ENCODE results near the gene CHRNA9.

The CHRNA9 gene

GRCh38 chr4:40377512-40378365 is 42.6 kb downstream of the CHRNA9 start:
- H3K4me2 ChIP-seq (ENCODE audit: low read depth, low read length): no peak overlapping the region
- H3K36me3 ChIP-seq (replicated peaks; ENCODE audit: insufficient read depth, low read length): no peaks in the 10 kb centered on the region
- no peaks in the 10 kb centered on the region for H4K20me1 ChIP-seq (ENCODE audit: insufficient read depth, low read length)
- H3K9ac ChIP-seq (ENCODE audit: low read length): no peak overlapping the region
- no peaks in the 10 kb centered on the region for H3K9me2 ChIP-seq (replicated peaks; ENCODE audit: insufficient read depth, low read length)
- no peak overlapping the region for H2AFZ ChIP-seq (ENCODE audit: low read length)
- no peak overlapping the region for H3K4me3 ChIP-seq (ENCODE audit: low read length)
- no peak for TF ChIP-seq EZH2 (optimal IDR thresholded peaks at IDR 0.05; ENCODE audit: low read depth, low read length)
- no peak for TF ChIP-seq CTCF (IDR thresholded peaks at IDR 0.05; ENCODE audit: low read length)
- TF ChIP-seq EZH2phosphoT487 (IDR thresholded peaks at IDR 0.05; ENCODE audit: low read length): no peak
- no peaks in the 10 kb centered on the region for H3K27me3 ChIP-seq (replicated peaks; ENCODE audit: insufficient read depth, low read length)
- no peaks in the 10 kb centered on the region for H3K4me1 ChIP-seq (ENCODE audit: low read length)
- DNase-seq: no peak
- no peak overlapping the region for H3K27ac ChIP-seq (ENCODE audit: low read length)
- no peaks in the 10 kb centered on the region for H3F3A ChIP-seq (ENCODE audit: insufficient read depth, low read length)
- H3K79me2 ChIP-seq (ENCODE audit: low read length): no peaks in the 10 kb centered on the region
- H3K9me3 ChIP-seq (replicated peaks; ENCODE audit: insufficient read depth, low read length): no peaks in the 10 kb centered on the region

DNA sequence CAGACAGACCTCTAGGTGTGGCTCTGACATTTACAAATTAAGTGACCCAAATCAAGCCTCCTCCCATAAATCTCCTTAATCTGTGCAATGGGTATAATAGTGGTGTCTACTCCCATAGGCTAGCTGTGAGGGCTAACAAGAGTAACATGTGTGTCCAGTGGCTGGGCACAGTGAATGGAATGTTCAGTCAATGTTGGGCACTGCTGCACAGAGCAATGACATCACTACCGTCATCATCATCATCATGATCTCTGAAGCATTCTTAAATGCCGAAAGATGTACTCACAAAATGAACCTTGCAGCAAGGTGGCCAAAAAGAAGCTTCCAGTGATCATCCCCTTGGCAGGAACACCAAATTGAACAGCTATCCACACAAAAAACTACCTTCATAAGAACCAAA is 43.5 kb downstream of the CHRNA9 start:
- Histone ChIP-seq H3K27me3 (replicated peaks; ENCODE audit: insufficient read depth, low read length) (no peaks in the 10 kb centered on the region), H4K20me1 (ENCODE audit: insufficient read depth, low read length) (no peaks in the 10 kb centered on the region), H3K4me3 (ENCODE audit: low read length) (no peak overlapping the region), H3K9me2 (replicated peaks; ENCODE audit: insufficient read depth, low read length) (no peaks in the 10 kb centered on the region), H3K79me2 (ENCODE audit: low read length) (no peaks in the 10 kb centered on the region), H3K27ac (ENCODE audit: low read length) (no peak overlapping the region), H3K4me2 (ENCODE audit: low read depth, low read length) (no peak overlapping the region), H3K36me3 (replicated peaks; ENCODE audit: insufficient read depth, low read length) (no peaks in the 10 kb centered on the region), H3K9me3 (replicated peaks; ENCODE audit: insufficient read depth, low read length) (no peaks in the 10 kb centered on the region), H2AFZ (ENCODE audit: low read length) (no peak overlapping the region), H3K4me1 (ENCODE audit: low read length) (no peaks in the 10 kb centered on the region), H3K9ac (ENCODE audit: low read length) (no peak overlapping the region), H3F3A (ENCODE audit: insufficient read depth, low read length) (no peaks in the 10 kb centered on the region)
- TF ChIP-seq EZH2phosphoT487 (IDR thresholded peaks at IDR 0.05; ENCODE audit: low read length): no peak
- no peak for TF ChIP-seq CTCF (IDR thresholded peaks at IDR 0.05; ENCODE audit: low read length)
- TF ChIP-seq EZH2 (optimal IDR thresholded peaks at IDR 0.05; ENCODE audit: low read depth, low read length): no peak
- no peak for DNase-seq

DNA sequence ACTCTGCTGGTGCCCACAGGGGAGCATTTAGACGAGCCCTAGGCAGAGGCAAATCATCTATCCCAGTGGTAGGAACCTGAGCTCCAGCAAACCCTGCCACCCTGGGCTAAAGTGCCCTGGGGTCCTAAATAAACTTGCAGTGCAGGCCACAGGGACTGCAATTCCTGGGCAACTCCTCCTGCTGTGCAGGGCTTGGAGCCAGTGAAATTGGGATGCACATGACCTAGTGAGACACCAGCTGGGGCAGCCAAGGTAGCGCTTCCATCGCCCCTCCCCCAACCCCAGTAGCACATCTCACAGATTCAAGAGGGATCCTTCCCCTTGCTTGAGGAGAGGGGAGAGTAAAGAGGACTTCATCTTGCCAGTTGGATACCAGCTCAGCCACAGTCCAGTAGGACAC is 44.1 kb downstream of the CHRNA9 start:
- Histone ChIP-seq H3K4me3 (ENCODE audit: low read length) (no peak overlapping the region), H3K9ac (ENCODE audit: low read length) (no peak overlapping the region), H3K79me2 (ENCODE audit: low read length) (no peaks in the 10 kb centered on the region), H4K20me1 (ENCODE audit: insufficient read depth, low read length) (no peaks in the 10 kb centered on the region), H3K27me3 (replicated peaks; ENCODE audit: insufficient read depth, low read length) (no peaks in the 10 kb centered on the region), H3K27ac (ENCODE audit: low read length) (no peak overlapping the region), H3K36me3 (replicated peaks; ENCODE audit: insufficient read depth, low read length) (no peaks in the 10 kb centered on the region), H3K9me2 (replicated peaks; ENCODE audit: insufficient read depth, low read length) (no peaks in the 10 kb centered on the region), H2AFZ (ENCODE audit: low read length) (no peak overlapping the region), H3K9me3 (replicated peaks; ENCODE audit: insufficient read depth, low read length) (no peaks in the 10 kb centered on the region), H3K4me2 (ENCODE audit: low read depth, low read length) (no peak overlapping the region), H3F3A (ENCODE audit: insufficient read depth, low read length) (no peaks in the 10 kb centered on the region), H3K4me1 (ENCODE audit: low read length) (no peaks in the 10 kb centered on the region)
- DNase-seq: no peak
- TF ChIP-seq CTCF (IDR thresholded peaks at IDR 0.05; ENCODE audit: low read length): no peak
- TF ChIP-seq EZH2 (optimal IDR thresholded peaks at IDR 0.05; ENCODE audit: low read depth, low read length): no peak
- TF ChIP-seq EZH2phosphoT487 (IDR thresholded peaks at IDR 0.05; ENCODE audit: low read length): no peak

All from MM.1S (cell line).